Activated CD8-positive, alpha-beta memory T cell treated with anti-CD3 and anti-CD28 coated beads for 36 hours (primary cell): ENCODE data around the gene C16orf54. TPM values are rescaled to one million over a fixed set of nuclear protein-coding genes. Genes with fewer than 3 reads are reported as not detected.
"Not testable (repeated sequence)": the region's sequence is repeated elsewhere in the genome, so short reads cannot be mapped to it uniquely, and the experiment has no call there.

Experiments used
- CTCF ChIA-PET: fragments of 350-600 bp; sonication (Branson Sonifier 250); formaldehyde crosslinking; loops from one replicate; lab custom pipeline; 2021; ENCODE audit warnings: antibody characterized with exemption; lab: Charles Lee
- POLR2A ChIA-PET: fragments of 350-600 bp; sonication (Branson Sonifier 250); formaldehyde crosslinking; loops from one replicate; lab custom pipeline; 2021; ENCODE audit warnings: antibody characterized with exemption; lab: Charles Lee
- total RNA-seq, 2 experiments: library from RNA; stranded (reverse); gene quantifications; one replicate each; pipeline ENCODE4 v1.2.3, GENCODE V29; 2021

Gene C16orf54, protein sequence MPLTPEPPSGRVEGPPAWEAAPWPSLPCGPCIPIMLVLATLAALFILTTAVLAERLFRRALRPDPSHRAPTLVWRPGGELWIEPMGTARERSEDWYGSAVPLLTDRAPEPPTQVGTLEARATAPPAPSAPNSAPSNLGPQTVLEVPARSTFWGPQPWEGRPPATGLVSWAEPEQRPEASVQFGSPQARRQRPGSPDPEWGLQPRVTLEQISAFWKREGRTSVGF
- total RNA-seq: 10 to 100 TPM; 22.9 to 23.6 TPM

DNA sequence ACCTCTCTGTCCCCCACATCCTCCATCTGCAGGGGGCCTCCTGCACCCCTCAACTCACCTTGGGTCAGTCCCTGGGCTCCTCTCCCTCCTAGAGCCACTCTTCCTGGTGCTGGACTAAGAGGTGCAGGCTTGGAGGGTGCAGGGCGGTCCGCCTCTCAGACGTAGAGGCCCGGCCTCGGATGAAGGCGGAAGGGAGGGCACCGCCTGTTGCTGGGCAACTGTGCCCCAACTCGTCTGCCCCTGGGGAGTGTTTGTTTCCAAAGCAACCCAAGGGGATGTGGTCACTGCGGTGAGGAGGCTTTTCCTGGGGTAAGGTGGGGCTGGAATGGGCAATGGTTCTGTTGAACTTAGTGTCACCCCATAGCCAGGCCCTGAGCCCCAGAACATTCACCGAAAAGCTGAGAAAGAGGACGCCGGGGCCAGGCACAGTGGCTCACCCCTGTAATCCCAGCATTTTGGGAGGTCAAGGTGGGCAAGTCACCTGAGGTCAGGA is at the start of gene C16orf54:
Gene C16orf54 (minus strand): TSS at position 138 of the 493 bp plus-strand sequence. CDS start 1,039 bp downstream, outside the sequence.
- POLR2A ChIA-PET: interaction anchor here (0.6 to 1.5 kb wide), 5 partner anchors 11 to 1434 kb away, joined by 3 to 8 read pairs (median 5); partner anchors contain the start of gene FUS
- CTCF ChIA-PET: interaction anchor here (0.7 to 1.3 kb wide), 5 partner anchors 14 to 102 kb away, joined by 3 to 4 read pairs (median 4); partner anchors contain the start of gene KIF22

DNA sequence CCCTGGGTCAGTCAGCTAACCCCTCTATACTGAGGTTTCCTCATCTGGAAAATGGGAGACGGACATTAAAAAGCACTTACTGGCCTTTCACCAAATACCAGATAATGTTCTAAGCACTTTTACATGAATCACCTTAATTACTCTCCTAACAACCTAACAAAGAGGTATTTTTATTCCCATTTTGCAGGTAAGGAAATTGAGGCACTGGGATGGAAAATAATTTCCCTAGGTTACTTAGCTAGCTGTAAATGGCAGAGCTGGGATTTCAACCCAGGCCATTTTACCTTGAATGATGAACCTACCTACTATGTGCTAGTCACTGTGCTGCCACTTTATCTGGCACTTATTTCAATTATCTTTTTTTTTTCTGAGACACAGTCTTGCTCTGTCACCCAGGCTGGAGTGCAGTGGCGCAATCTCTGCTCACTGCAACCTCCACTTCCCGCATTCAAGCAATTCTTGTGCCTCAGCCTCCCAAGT is 48.5 kb upstream of the C16orf54 start:
- ChIA-PET POLR2A (no interaction called here), CTCF (interaction anchor here (2.9 kb wide), 1 partner anchor 10 kb away, joined by 14 read pairs; no protein-coding TSS in a partner anchor)

DNA sequence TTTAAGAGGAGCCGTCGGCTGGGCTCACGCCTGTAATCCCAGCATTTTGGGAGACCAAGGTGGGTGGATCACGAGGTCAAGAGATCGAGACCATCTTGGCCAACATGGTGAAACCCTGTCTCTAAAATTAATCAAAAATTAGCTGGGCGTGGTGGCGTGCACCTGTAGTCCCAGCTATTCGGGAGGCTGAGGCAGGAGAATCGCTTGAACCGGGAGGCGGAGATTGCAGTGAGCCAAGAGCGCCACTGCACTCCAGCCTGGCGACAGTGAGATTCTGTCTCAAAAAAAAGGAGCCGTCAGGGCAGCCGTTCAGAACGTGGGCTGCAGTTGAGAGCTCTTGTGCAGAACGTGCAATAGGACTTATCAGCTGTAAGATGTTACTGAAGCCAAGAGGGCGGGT is 47.4 kb upstream of the C16orf54 start:
- ChIA-PET POLR2A (interaction anchor here (0.6 kb wide), 1 partner anchor 98 kb away, joined by 5 read pairs; no protein-coding TSS in a partner anchor), CTCF (interaction anchor here (1.3 to 2.9 kb wide), 2 partner anchors 9 to 11 kb away, joined by 3 to 14 read pairs; no protein-coding TSS in a partner anchor)

DNA sequence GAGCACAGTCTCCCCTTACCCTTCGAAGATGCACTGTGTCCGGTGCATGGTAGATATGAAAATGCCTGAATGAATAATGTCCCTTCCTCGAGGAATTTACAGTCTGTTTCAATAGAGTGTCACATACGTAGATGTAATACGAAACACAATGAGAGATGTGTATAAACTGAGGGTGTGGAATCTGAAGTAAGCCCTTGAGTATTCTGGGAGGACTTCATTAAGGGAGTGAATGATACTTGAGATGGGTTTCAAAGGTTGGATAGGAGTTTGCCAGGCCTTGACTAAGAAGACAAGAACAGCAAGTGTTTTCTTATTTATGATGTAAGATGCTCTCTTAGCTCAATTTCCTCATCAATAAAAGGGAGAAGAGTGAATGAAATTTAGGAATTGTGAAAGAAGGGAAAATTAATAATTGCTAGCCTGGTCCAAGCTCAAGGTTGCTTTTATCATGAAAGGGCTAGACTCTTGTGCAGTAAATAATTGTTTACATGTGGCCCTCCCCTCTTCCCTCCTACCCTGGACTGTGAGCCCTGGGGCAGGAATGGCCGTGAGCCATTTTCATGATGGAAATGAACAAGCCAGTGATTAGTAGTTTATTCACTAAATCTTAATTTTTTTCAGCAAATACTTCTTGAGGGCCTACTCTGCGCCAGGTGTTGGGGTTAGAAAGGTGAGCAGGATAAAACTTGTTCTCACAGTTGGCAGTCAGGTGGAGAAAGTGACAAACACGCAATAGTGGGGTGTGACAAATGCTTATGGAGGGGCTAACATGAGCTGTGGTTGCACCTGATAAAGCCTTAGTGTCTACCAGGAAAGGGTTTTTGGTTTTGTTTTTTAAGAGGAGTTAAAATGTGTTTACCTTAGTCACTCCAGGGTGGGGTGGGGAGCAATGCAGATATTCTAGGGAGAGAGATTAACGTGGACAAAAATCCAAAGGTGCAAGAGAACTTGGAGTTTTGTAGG is 46.3 kb upstream of the C16orf54 start:
- POLR2A ChIA-PET: interaction anchor here (1.1 kb wide), 1 partner anchor 16 kb away, joined by 3 read pairs; no protein-coding TSS in a partner anchor

DNA sequence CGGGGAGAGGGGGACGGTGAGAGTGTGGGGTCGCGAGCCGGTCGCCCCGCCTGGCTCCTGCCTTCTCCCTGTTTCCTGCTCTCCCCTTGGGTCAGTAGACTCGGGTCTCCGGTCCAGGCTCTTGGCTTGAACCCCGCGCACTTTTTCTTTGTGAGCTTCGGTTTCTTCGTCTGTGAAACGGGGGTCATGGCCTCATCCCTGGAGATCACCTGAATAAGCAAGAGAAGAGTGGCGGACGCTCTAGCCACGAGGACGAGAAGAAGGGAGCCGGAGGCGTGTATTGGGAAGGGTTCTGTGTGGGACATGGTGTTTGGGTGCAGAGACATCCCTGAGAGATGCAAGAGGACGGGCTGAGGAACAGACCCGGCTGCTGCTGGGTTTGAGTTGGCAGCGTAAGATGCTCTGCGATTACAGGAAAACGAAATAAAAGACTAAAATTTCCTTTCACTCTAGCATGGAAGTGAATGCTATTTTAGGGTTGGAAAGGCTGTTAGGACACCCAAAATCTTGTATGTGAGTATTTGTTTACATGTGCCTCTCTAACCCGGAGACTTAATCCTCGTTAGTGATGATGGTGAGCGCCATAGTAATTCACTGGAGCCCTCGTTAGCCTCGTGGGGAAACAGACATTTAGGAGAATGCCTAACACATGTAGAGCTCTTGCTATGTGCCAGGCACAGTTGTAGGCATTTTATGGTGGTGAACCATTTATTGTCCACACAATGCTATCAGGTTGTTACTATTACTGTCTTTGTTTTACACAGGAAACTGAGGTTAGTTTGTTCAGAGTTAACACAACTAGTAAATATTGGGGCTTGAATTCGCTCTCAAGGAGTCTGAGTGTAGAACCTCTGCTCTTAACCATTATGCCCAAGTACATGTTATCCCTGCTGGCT is 45.4 kb upstream of the C16orf54 start:
- ChIA-PET POLR2A (interaction anchor here (0.7 to 1.1 kb wide), 4 partner anchors 14 to 25 kb away, joined by 3 to 7 read pairs (median 4); partner anchors contain the start of gene PAGR1), CTCF (interaction anchor here (0.8 to 4.8 kb wide), 15 partner anchors 11 to 126 kb away, joined by 3 to 24 read pairs (median 4); partner anchors contain the start of genes MAZ and PAGR1)

More for the DNA sequence above, 46.3 kb upstream of the C16orf54 start:
- CTCF ChIA-PET: interaction anchor here (0.5 to 4.8 kb wide), 6 partner anchors 10 to 90 kb away, joined by 3 to 24 read pairs (median 15); no protein-coding TSS in a partner anchor

DNA sequence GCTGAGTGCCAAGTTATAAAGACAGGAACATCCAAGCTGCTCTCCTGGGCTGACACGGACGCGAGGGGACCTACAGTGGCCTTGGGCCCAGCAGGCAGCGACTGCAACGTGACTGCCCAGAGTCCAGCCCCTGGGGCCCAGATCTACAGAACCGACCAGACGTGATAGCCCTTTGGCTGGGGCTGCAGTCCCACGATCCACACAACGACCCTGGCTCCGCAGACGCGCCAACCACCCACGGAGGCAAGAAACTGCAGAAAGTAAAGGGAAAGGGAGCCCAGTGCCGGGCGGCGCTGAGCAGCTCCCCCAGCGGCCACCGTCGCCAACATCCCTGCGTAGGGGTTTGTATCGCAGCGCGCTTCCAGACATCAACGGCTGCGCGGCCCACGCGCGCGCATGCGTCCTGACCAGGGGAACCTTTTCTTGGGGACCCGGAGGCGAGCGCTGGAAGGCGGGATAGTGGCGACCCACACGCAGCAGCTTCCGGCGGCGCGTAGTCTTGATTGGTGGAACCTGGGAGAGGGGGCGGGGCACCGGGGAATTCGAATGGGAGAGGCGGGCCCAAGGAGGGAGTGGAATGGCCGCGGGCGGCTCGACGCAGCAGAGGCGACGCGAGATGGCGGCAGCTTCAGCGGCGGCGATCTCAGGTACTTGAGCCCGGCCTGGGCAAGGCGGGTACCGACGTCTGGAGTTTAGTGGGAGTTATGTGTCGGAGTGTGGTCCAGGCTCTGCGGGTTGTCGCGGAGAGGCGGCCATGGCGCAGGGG is 44.6 kb upstream of the C16orf54 start, which contains the start of gene KIF22:
Gene KIF22 (plus strand): TSS at position 569 of the 766 bp plus-strand sequence. CDS start 9 bp downstream, at position 578.
- ChIA-PET POLR2A (interaction anchor here (0.5 to 1.3 kb wide), 8 partner anchors 14 to 99 kb away, joined by 3 to 10 read pairs (median 4); partner anchors contain the start of gene PAGR1), CTCF (interaction anchor here (0.5 to 4.8 kb wide), 26 partner anchors 10 to 242 kb away, joined by 3 to 24 read pairs (median 4); partner anchors contain the start of genes HIRIP3, INO80E, MAZ and PAGR1)

DNA sequence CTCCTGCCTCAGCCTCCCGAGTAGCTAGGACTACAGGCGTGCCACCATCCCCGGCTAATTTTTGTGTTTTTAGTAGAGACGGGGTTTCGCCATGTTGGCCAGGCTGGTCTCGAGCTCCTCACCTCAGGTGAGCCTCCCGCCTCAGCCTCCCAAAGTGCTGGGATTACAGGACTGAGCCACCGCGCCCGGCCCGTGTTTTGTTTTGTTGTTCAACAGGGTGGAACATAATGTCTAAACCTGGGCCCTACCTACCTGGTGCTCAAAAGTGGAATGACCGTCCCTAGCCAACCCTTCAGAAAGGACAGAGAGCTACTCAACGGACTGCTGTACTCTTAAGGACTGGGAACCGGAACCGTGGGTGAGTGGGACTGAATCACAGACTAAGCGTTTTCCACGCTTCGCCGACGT is 44.0 kb upstream of the C16orf54 start:
- POLR2A ChIA-PET: interaction anchor here (0.5 to 1.3 kb wide), 7 partner anchors 15 to 99 kb away, joined by 3 to 10 read pairs (median 5); partner anchors contain the start of gene PAGR1
- CTCF ChIA-PET: interaction anchor here (0.5 to 4.8 kb wide), 24 partner anchors 9 to 243 kb away, joined by 3 to 24 read pairs (median 4); partner anchors contain the start of genes HIRIP3, INO80E, MAZ and PAGR1

DNA sequence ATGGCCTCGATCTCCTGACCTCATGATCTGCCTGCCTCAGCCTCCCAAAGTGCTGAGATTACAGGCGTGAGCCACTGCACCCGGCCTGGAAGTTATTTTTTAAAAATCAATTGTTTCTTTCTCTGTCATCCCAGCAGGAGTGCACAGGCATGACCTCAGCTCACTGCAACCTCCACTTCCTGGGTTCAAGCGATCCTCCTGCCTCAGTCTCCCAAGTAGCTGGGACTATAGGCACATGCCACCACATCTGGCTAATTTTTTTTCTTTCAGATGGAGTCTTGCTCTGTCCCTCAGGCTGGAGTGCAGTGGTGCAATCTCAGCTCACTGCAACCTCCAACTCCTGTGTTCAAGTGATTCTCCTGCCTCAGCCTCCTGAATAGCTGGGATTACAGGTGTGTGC is 41.4 kb upstream of the C16orf54 start:
- POLR2A ChIA-PET, CTCF ChIA-PET: not testable (repeated sequence)

DNA sequence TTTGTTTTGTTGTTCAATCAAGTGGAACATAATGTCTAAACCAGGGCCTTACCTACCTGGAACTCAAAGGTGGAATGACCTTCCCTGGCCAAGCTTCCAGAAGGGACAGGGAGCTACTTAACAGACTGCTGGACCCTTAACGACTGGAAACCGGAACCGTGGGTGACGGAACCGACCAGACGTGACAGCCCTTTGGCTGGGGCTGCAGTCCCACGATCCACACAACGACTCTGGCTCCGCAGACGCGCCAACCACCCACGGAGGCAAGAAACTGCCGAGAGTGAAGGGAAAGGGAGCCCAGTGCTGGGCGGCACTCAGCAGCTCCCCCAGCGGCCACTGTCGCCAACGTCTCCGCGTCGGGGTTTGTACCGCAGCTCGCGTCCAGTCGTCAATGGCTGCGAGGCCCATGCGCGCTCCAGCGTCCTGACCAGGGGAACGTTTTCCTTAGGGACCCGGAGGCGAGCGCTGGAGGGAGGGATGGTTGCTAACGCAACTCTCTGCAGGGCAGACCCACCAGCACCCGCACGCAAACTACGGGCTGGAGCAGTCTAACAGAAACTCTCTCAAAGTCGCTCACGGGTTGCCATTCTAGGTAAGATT is 39.2 kb upstream of the C16orf54 start:
- ChIA-PET CTCF (interaction anchor here (0.7 to 2.9 kb wide), 18 partner anchors 10 to 292 kb away, joined by 3 to 25 read pairs (median 4); partner anchors contain the start of gene PAGR1), POLR2A (interaction anchor here (0.6 to 1.0 kb wide), 2 partner anchors 23 to 963 kb away, joined by 3 to 4 read pairs; partner anchors contain the start of gene PHKG2)

DNA sequence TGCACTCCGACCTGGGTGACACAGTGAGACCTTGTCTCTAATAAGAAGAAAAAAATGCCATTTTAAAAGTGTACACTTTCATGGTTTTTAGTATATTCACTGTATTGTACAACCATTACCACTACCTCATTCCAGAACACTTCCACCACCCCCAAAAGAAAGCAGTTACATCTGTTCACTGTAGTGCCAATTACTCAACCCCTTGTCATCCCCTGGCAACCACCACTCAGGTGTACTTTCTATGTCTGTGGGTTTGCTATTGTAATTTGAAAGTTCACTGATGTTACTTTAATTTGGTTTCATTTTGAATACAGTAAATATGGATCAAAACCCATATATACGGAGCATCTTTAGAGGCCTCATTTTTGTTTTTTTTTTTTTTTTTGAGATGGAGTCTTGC is 38.4 kb upstream of the C16orf54 start:
- ChIA-PET POLR2A (interaction anchor here (0.6 kb wide), 1 partner anchor 22 kb away, joined by 4 read pairs; no protein-coding TSS in a partner anchor), CTCF (interaction anchor here (0.9 to 2.9 kb wide), 10 partner anchors 11 to 83 kb away, joined by 3 to 25 read pairs (median 6); partner anchors contain the start of gene PAGR1)

DNA sequence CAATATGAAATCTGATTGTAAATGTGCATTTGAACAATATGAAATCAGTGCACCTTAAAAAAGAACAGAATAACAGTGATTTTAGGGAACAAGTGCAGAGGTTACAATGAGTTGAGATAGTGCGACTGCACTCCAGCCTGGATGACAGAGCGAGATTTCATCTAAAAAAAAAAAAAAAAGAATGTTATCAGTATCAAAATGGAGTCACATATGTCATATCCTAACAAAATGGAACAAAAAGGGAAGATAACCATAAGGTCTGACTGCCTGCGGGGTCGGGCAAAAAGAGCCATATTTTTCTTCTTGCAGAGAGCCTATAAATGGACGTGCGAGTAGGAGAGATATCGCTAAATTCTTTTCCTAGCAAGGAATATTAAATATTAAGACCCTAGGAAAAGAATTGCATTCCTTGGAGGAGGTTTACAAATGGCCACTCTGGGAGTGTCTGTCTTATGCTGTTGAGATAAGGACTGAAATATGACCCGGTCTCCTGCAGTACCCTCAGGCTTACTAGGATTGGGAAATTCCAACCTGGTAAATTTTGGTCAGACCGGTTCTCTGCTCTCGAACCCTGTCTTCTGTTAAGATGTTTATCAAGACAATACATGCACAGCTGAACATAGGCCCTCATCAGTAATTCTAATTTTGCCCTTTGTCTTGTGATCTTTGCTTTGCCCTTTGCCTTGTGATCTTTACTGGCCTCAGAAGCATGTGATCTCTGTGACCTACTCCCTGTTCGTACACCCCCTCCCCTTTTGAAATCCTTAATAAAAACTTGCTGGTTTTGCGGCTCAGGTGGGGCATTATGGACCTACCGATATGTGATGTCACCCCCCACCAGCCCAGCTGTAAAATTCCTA is 37.5 kb upstream of the C16orf54 start:
- CTCF ChIA-PET: interaction anchor here (2.9 kb wide), 1 partner anchor 82 kb away, joined by 25 read pairs; no protein-coding TSS in a partner anchor

DNA sequence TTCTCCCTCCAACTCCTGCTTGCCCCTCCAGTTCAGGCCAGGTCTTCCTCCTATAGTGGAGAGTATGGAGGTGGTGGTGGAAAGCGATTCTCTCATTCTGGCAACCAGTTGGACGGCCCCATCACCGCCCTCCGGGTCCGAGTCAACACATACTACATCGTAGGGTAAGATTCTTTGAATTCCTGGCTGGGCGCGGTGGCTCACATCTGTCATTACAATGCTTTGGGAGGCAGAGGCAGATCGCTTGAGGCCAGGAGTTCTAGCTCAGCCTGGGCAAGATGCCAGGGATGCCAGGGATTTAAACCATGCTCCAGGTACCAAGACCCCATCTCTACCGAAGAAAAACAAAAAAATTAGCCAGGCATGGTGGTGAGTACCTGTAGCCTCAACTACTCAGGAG is 33.7 kb upstream of the C16orf54 start:
- ChIA-PET POLR2A (no interaction called here), CTCF (interaction anchor here (1.3 kb wide), 1 partner anchor 11 kb away, joined by 4 read pairs; the partner anchor contains the start of gene KIF22)

More for the DNA sequence above, 37.5 kb upstream of the C16orf54 start:
- POLR2A ChIA-PET: not testable (repeated sequence)

DNA sequence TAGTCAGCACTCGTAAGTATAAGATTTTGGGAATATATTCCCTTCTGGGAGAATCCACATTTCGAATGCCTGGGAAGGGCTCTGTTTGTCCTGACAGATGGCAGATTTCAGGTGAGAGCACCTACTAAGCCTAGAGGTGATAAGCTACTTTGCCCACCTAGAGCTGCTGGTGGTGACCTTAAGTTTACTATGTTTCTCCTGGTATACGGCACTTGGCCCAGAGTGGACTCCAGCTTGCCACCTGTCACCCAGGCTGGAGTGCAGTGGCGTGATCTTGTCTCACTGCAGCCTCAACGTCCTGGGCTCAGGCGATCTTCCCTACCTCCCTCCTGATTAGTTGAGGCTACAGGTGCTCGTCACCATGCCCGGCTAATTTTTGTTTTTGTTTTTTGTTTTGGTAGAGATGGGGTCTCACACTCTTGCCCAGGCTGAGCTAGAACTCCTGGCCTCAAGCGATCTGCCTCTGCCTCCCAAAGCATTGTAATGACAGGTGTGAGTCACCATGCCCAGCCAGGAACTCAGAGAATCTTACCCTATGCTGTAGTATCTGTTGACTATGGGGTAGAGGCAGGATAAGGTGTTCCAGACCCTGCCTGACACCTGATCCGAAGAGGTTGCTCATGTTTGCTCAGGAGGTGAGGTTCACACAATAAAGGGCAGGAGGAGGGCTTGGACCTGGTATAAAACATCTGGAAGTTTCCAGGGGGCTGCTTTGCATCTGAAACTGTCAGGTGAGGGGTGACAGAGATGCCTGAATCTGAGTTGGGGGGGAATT is 32.0 kb upstream of the C16orf54 start, which contains the start of gene ZG16:
Gene ZG16 (plus strand): TSS at position 681 of the 775 bp plus-strand sequence. CDS start 1,011 bp downstream, outside the sequence.
- CTCF ChIA-PET: interaction anchor here (0.6 to 1.3 kb wide), 3 partner anchors 12 to 95 kb away, joined by 3 to 6 read pairs (median 4); partner anchors contain the start of gene KIF22
- POLR2A ChIA-PET: interaction anchor here (1.0 kb wide), 1 partner anchor 45 kb away, joined by 6 read pairs; no protein-coding TSS in a partner anchor
